OCI-LY7 (cell line): ENCODE results near the gene ALDH1B1.

Experiments
- CTCF ChIP-seq: fragments of 200-600 bp; sonication (generic); conservative IDR thresholded peaks from 2 replicates; pipeline ENCODE4 v1.5.1; 2014; ENCODE audit warnings: mild to moderate bottlenecking, antibody characterized with exemption, low read length, moderate library complexity, mixed read lengths
- EZH2phosphoT487 ChIP-seq: fragments of 200-600 bp; sonication (generic); IDR thresholded peaks from 2 replicates; pipeline ENCODE4 v1.6.1; 2018; ENCODE audit warnings: low read depth, borderline replicate concordance, mild to moderate bottlenecking, mixed run types, antibody characterized with exemption, low read length, moderate library complexity, mixed read lengths

- TF ChIP-seq CTCF (no peak), EZH2phosphoT487 (no peak)
Observed at GRCh38 chr9:38358390-38359296, 33.9 kb upstream of the ALDH1B1 start.
